Measurements from ENCODE around the gene CRYBA4. TPM values are rescaled to one million over a fixed set of nuclear protein-coding genes. Genes with fewer than 3 reads are reported as not detected.

Gene CRYBA4
- total and polyA plus RNA-seq, 2 experiments from 2014 or later, result 1.5 TPM; not detected in 1

DNA sequence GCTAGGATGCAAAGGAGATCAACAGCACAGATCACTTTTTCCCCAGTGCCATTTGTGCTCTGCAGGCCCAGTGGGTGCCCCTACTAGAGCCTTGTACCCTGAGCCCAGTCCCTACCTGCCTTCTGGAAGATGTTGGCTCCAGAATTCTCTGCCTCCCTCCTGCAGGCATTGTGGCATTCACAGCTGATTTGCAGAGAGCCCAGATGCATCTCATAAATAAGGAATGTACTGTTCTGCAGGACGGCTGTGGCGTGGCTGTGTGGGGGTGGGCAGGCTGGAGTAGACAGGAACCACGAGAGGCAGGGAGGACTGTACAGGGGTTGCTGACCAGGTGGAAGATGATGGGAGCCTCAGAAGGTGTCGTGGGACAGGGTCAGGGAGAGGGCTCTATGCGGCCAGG, 24.4 kb downstream of the CRYBA4 start:
- Histone ChIP-seq H3K27me3 (ENCODE audit: insufficient read depth) (no peaks in the 10 kb centered on the region), H3K79me2 (replicated peaks; ENCODE audit: insufficient read depth) (no peaks in the 10 kb centered on the region), H2AFZ (no peak overlapping the region), H3K27ac (ENCODE audit: low read depth) (peak overlapping the region; percentile 24; the same call in 1 of the 2 replicates), H3F3A (replicated peaks; ENCODE audit: low read depth) (peaks cover 30% of the 10 kb centered on the region), H3K36me3 (ENCODE audit: insufficient read depth) (no peaks in the 10 kb centered on the region), H3K4me3 (peak overlapping the region; percentile 6; the same call in 1 of the 2 replicates), H3K4me2 (peak overlapping the region; percentile 41), H3K9me2 (ENCODE audit: insufficient read depth) (no peaks in the 10 kb centered on the region), H4K20me1 (replicated peaks; ENCODE audit: insufficient read depth) (no peaks in the 10 kb centered on the region), H3K4me1 (ENCODE audit: insufficient read depth) (peaks cover 87% of the 10 kb centered on the region)
- TF ChIP-seq ZNF331 (CRISPR knock-in tag; IDR thresholded peaks at IDR 0.05; ENCODE audit: low read depth), result no peak
- TF ChIP-seq, protein P1, sequence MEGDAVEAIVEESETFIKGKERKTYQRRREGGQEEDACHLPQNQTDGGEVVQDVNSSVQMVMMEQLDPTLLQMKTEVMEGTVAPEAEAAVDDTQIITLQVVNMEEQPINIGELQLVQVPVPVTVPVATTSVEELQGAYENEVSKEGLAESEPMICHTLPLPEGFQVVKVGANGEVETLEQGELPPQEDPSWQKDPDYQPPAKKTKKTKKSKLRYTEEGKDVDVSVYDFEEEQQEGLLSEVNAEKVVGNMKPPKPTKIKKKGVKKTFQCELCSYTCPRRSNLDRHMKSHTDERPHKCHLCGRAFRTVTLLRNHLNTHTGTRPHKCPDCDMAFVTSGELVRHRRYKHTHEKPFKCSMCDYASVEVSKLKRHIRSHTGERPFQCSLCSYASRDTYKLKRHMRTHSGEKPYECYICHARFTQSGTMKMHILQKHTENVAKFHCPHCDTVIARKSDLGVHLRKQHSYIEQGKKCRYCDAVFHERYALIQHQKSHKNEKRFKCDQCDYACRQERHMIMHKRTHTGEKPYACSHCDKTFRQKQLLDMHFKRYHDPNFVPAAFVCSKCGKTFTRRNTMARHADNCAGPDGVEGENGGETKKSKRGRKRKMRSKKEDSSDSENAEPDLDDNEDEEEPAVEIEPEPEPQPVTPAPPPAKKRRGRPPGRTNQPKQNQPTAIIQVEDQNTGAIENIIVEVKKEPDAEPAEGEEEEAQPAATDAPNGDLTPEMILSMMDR (conservative IDR thresholded peaks at IDR 0.05; ENCODE audit: low read depth in 2 of 2), result no peak
- TF ChIP-seq, protein P2, sequence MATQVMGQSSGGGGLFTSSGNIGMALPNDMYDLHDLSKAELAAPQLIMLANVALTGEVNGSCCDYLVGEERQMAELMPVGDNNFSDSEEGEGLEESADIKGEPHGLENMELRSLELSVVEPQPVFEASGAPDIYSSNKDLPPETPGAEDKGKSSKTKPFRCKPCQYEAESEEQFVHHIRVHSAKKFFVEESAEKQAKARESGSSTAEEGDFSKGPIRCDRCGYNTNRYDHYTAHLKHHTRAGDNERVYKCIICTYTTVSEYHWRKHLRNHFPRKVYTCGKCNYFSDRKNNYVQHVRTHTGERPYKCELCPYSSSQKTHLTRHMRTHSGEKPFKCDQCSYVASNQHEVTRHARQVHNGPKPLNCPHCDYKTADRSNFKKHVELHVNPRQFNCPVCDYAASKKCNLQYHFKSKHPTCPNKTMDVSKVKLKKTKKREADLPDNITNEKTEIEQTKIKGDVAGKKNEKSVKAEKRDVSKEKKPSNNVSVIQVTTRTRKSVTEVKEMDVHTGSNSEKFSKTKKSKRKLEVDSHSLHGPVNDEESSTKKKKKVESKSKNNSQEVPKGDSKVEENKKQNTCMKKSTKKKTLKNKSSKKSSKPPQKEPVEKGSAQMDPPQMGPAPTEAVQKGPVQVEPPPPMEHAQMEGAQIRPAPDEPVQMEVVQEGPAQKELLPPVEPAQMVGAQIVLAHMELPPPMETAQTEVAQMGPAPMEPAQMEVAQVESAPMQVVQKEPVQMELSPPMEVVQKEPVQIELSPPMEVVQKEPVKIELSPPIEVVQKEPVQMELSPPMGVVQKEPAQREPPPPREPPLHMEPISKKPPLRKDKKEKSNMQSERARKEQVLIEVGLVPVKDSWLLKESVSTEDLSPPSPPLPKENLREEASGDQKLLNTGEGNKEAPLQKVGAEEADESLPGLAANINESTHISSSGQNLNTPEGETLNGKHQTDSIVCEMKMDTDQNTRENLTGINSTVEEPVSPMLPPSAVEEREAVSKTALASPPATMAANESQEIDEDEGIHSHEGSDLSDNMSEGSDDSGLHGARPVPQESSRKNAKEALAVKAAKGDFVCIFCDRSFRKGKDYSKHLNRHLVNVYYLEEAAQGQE (IDR thresholded peaks at IDR 0.05; ENCODE audit: unreplicated experiment), result no peak
- TF ChIP-seq ZNF114 (CRISPR knock-in tag; IDR thresholded peaks at IDR 0.05), result no peak
- TF ChIP-seq, protein P3, sequence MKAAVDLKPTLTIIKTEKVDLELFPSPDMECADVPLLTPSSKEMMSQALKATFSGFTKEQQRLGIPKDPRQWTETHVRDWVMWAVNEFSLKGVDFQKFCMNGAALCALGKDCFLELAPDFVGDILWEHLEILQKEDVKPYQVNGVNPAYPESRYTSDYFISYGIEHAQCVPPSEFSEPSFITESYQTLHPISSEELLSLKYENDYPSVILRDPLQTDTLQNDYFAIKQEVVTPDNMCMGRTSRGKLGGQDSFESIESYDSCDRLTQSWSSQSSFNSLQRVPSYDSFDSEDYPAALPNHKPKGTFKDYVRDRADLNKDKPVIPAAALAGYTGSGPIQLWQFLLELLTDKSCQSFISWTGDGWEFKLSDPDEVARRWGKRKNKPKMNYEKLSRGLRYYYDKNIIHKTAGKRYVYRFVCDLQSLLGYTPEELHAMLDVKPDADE (IDR thresholded peaks at IDR 0.05), result no peak
- TF ChIP-seq EZH2 (IDR thresholded peaks at IDR 0.05; ENCODE audit: low read depth, unreplicated experiment), result no peak
- no peak for TF ChIP-seq POLR2AphosphoS5 (IDR thresholded peaks at IDR 0.05; ENCODE audit: low read depth)
- TF ChIP-seq, protein P4, sequence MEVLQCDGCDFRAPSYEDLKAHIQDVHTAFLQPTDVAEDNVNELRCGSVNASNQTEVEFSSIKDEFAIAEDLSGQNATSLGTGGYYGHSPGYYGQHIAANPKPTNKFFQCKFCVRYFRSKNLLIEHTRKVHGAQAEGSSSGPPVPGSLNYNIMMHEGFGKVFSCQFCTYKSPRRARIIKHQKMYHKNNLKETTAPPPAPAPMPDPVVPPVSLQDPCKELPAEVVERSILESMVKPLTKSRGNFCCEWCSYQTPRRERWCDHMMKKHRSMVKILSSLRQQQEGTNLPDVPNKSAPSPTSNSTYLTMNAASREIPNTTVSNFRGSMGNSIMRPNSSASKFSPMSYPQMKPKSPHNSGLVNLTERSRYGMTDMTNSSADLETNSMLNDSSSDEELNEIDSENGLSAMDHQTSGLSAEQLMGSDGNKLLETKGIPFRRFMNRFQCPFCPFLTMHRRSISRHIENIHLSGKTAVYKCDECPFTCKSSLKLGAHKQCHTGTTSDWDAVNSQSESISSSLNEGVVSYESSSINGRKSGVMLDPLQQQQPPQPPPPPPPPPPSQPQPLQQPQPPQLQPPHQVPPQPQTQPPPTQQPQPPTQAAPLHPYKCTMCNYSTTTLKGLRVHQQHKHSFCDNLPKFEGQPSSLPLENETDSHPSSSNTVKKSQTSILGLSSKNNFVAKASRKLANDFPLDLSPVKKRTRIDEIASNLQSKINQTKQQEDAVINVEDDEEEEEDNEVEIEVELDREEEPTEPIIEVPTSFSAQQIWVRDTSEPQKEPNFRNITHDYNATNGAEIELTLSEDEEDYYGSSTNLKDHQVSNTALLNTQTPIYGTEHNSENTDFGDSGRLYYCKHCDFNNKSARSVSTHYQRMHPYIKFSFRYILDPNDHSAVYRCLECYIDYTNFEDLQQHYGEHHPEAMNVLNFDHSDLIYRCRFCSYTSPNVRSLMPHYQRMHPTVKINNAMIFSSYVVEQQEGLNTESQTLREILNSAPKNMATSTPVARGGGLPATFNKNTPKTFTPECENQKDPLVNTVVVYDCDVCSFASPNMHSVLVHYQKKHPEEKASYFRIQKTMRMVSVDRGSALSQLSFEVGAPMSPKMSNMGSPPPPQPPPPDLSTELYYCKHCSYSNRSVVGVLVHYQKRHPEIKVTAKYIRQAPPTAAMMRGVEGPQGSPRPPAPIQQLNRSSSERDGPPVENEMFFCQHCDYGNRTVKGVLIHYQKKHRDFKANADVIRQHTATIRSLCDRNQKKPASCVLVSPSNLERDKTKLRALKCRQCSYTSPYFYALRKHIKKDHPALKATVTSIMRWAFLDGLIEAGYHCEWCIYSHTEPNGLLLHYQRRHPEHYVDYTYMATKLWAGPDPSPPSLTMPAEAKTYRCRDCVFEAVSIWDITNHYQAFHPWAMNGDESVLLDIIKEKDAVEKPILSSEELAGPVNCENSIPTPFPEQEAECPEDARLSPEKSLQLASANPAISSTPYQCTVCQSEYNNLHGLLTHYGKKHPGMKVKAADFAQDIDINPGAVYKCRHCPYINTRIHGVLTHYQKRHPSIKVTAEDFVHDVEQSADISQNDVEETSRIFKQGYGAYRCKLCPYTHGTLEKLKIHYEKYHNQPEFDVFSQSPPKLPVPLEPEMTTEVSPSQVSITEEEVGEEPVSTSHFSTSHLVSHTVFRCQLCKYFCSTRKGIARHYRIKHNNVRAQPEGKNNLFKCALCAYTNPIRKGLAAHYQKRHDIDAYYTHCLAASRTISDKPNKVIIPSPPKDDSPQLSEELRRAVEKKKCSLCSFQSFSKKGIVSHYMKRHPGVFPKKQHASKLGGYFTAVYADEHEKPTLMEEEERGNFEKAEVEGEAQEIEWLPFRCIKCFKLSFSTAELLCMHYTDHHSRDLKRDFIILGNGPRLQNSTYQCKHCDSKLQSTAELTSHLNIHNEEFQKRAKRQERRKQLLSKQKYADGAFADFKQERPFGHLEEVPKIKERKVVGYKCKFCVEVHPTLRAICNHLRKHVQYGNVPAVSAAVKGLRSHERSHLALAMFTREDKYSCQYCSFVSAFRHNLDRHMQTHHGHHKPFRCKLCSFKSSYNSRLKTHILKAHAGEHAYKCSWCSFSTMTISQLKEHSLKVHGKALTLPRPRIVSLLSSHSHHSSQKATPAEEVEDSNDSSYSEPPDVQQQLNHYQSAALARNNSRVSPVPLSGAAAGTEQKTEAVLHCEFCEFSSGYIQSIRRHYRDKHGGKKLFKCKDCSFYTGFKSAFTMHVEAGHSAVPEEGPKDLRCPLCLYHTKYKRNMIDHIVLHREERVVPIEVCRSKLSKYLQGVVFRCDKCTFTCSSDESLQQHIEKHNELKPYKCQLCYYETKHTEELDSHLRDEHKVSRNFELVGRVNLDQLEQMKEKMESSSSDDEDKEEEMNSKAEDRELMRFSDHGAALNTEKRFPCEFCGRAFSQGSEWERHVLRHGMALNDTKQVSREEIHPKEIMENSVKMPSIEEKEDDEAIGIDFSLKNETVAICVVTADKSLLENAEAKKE (CRISPR knock-in tag; IDR thresholded peaks at IDR 0.05), result no peak
- TF ChIP-seq NANOG (IDR thresholded peaks at IDR 0.05; ENCODE audit: borderline replicate concordance), result no peak
- TF ChIP-seq CREB1 (CRISPR knock-in tag; IDR thresholded peaks at IDR 0.05; ENCODE audit: low read depth), result no peak
- no peak for TF ChIP-seq EZH2phosphoT487 (IDR thresholded peaks at IDR 0.05; ENCODE audit: unreplicated experiment)
- no peak for TF ChIP-seq JUNB (IDR thresholded peaks at IDR 0.05; ENCODE audit: unreplicated experiment)
- TF ChIP-seq STAT1 (IDR thresholded peaks at IDR 0.05; ENCODE audit: unreplicated experiment), result no peak
- no peak for DNase-seq (ENCODE audit: low spot score)
- Mint-ChIP-seq H3K36me3 (ENCODE audit: low read depth) (no peaks in the 10 kb centered on the region), H3K4me3 (peak overlapping the region; percentile 8; the same call in 1 of the 3 replicates), H3K27ac (no peak overlapping the region; the same call in 1 of the 2 replicates), H3K9me3 (no peaks in the 10 kb centered on the region; the same call in 2 of the 3 replicates), H3K4me1 (peaks cover 79% of the 10 kb centered on the region), H3K27me3 (ENCODE audit: insufficient read depth, low read depth, poor library complexity) (peaks cover 27% of the 10 kb centered on the region)
- ATAC-seq, result no peak

All from GM23338 (cell line).